WERI-Rb-1 (cell line): Measurements from ENCODE around the gene BCKDHB.

Experiments used
- DNase-seq: peaks from one replicate; pipeline ENCODE4 v3.0.0-alpha.2; 2020
- H3K27ac ChIP-seq: fragments of 250-450 bp; sonication (Bioruptor Pico); 2 replicates; pipeline ENCODE4 v1.5.1; 2020; ENCODE audit warnings: mild to moderate bottlenecking, moderate library complexity
- H3K27me3 ChIP-seq: fragments of 250-450 bp; sonication (Bioruptor Pico); 2 replicates; pipeline ENCODE4 v1.5.1; 2021; ENCODE audit warnings: mild to moderate bottlenecking, low read depth, moderate library complexity; ENCODE audit not compliant: insufficient read depth, severe bottlenecking
- H3K36me3 ChIP-seq: fragments of 250-450 bp; sonication (Bioruptor Pico); 2 replicates; pipeline ENCODE4 v1.5.1; 2020; ENCODE audit warnings: mild to moderate bottlenecking, moderate library complexity
- H3K4me3 ChIP-seq: 2 replicates; pipeline ENCODE4 v1.5.1; 2011; ENCODE audit warnings: low read depth, mild to moderate bottlenecking, control low read depth, low read length
- H3K9me3 ChIP-seq: fragments of 250-450 bp; sonication (Bioruptor Pico); 2 replicates; pipeline ENCODE4 v1.5.1; 2021; ENCODE audit warnings: mild to moderate bottlenecking, moderate library complexity; ENCODE audit not compliant: severe bottlenecking
- TF ChIP-seq, protein P1 (sequence below): IDR thresholded peaks from 2 replicates; pipeline ENCODE4 v1.5.1; 2011; ENCODE audit warnings: low read depth, mild to moderate bottlenecking, control low read depth, inconsistent platforms, low read length

The BCKDHB gene

DNA sequence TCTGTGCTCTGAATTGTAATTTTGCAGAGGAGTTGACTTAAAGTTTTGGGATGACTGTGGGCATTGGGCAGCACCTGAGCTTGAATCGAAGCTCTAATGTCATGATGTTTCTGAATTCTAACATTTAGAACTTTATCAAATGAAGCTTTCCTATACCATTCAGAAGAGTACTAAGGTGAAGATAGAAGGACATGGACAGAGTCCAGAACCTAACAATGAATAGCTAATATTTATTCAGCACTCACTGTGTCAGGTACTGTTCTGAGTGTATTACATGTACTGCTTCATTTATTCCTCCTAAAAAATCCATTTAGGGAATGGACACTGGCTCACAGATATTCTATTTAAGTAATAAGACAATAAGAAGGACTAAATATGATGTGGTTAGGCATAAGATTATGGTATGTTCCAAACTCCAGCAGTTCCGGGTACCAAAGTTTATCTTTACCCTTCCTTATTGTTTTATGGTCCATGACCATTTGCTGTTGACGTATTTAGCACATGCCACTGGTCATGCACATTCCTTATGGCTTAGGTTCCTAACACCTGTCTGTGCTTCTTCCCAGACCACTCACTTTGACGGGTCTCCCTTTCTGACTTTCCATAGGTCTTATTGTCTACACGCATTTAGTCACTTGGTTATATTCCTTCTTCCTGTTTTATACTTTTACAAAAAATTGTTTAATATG lies 20.3 kb downstream of the BCKDHB start:
- Histone ChIP-seq H3K9me3 (no peaks in the 10 kb centered on the region), H3K4me3 (no peak overlapping the region), H3K36me3 (no peaks in the 10 kb centered on the region; the same call in 1 of the 2 replicates), H3K27ac (no peak overlapping the region), H3K27me3 (no peaks in the 10 kb centered on the region)
- TF ChIP-seq, protein P1, sequence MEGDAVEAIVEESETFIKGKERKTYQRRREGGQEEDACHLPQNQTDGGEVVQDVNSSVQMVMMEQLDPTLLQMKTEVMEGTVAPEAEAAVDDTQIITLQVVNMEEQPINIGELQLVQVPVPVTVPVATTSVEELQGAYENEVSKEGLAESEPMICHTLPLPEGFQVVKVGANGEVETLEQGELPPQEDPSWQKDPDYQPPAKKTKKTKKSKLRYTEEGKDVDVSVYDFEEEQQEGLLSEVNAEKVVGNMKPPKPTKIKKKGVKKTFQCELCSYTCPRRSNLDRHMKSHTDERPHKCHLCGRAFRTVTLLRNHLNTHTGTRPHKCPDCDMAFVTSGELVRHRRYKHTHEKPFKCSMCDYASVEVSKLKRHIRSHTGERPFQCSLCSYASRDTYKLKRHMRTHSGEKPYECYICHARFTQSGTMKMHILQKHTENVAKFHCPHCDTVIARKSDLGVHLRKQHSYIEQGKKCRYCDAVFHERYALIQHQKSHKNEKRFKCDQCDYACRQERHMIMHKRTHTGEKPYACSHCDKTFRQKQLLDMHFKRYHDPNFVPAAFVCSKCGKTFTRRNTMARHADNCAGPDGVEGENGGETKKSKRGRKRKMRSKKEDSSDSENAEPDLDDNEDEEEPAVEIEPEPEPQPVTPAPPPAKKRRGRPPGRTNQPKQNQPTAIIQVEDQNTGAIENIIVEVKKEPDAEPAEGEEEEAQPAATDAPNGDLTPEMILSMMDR = no peak
- DNase-seq = no peak

DNA sequence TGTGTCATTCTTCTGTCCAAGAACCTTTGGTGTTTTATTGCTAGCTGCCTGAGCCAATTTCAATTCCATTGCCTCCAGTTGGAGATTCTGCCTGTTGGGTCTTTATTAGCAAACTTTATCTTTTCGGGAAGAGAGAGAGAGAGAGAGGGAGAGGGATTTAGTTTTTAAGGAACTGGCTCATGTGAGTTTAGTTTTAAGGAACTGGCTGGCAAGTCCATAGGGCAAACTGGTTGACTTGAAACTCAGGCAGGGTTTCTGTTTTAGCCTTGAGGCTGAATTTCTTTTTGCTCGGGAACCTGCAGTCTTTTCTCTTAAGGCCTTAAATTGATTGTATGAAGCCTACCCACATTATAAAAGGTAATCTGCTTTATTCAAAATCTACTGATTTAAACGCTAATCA lies 23.0 kb downstream of the BCKDHB start:
- no peak overlapping the region for H3K4me3 ChIP-seq
- H3K27ac ChIP-seq = no peak overlapping the region
- TF ChIP-seq, protein P1 = no peak
- no peaks in the 10 kb centered on the region for H3K9me3 ChIP-seq
- DNase-seq = no peak
- no peaks in the 10 kb centered on the region for H3K27me3 ChIP-seq
- H3K36me3 ChIP-seq = no peaks in the 10 kb centered on the region; the same call in 1 of the 2 replicates

DNA sequence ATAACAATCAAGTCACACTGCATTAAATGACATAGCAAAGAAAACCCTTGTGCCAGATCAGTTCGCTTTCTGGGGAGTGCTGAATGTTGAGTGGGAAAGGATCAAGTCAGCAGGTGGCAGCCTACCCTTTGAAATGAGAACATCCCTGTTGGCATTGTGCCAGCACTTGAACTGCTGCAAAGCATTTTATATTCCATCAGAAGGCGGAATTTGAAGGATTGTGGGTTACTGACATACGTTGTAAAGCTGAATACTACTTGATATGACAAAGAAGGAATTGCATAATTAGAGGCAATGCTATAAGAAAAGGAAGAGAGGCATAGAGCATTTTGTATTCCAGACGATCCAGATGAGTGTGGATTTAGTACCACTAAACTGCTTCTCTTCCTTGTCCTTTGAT lies 26.5 kb downstream of the BCKDHB start:
- H3K4me3 ChIP-seq = no peak overlapping the region
- H3K9me3 ChIP-seq = no peaks in the 10 kb centered on the region
- TF ChIP-seq, protein P1 = peak; percentile 67
- no peaks in the 10 kb centered on the region; the same call in 1 of the 2 replicates for H3K36me3 ChIP-seq
- H3K27me3 ChIP-seq = no peaks in the 10 kb centered on the region
- peak; percentile 67 for DNase-seq
- no peak overlapping the region for H3K27ac ChIP-seq

DNA sequence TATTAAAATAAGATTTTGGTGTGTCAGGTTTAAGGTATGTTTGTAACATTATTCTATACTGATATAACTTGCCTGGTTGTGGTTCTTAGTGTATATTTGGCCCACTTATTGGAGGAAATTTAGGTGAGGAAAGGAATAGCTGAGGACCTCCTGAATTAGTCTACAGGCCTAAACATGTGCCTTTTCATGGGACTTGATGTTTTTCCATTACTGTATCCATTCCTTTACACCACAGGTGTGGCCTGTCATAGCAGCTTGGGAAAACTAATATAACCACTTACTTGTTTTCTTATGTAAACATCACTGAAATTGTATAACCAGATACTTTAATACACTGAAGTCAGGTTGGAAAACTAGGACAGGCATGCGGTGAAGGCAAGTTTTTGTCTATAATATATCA lies 27.6 kb downstream of the BCKDHB start:
- Histone ChIP-seq H3K36me3 (no peaks in the 10 kb centered on the region), H3K27me3 (no peaks in the 10 kb centered on the region), H3K9me3 (peaks cover 4% of the 10 kb centered on the region), H3K4me3 (no peak overlapping the region), H3K27ac (no peak overlapping the region)
- TF ChIP-seq, protein P1 = no peak
- DNase-seq = no peak

DNA sequence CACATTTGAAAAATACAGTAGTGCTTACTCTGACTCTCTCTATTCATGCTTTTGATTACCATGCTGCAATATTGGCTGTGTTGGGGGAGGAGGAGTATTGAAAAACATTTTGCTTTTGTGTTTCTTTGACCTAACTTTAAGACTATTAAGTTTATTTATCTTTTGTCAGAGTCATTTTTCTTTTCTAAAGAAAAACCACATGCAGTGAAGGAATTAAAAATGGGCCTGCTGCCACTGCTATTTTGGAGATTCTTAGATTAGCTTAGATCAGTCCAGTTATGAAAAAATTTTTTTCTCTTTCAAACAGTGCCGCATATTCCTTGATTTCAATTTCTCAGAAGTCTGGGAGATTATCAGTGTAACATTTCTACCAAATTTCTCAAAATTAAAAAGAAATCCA lies 36.1 kb downstream of the BCKDHB start:
- TF ChIP-seq, protein P1 = no peak
- Histone ChIP-seq H3K36me3 (no peaks in the 10 kb centered on the region), H3K4me3 (no peak overlapping the region), H3K27me3 (no peaks in the 10 kb centered on the region), H3K27ac (no peak overlapping the region), H3K9me3 (peaks cover 4% of the 10 kb centered on the region)
- no peak for DNase-seq

DNA sequence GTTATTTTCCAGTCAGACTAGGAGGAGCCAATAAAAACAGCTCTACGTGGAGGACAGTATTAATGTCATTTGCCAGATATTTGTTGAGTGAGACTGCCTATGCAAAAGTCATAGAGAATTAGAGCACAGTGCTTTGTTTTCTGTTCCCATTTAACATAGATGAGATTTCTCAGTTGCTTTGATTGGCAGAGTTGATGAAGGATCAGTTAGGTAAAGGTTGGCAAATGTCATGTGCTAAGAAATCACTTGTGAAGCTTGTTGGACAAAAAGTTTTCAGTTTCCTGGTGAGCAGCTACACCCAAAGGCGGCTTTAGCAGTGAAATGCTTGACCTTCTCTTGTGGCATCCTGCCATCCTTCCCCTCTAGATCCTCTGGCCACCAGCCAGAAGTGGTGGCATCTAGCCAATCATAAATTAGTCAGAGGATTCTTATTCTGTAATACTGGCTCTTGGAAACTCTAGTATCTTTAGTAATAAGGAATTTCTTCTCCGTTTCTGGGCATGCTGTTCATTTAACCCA lies 37.0 kb downstream of the BCKDHB start:
- Histone ChIP-seq H3K4me3 (no peak overlapping the region), H3K27ac (no peak overlapping the region), H3K9me3 (no peaks in the 10 kb centered on the region), H3K36me3 (no peaks in the 10 kb centered on the region), H3K27me3 (no peaks in the 10 kb centered on the region)
- DNase-seq = no peak
- TF ChIP-seq, protein P1 = no peak
